Measurements from ENCODE around the gene CRYAA.

The CRYAA gene

DNA sequence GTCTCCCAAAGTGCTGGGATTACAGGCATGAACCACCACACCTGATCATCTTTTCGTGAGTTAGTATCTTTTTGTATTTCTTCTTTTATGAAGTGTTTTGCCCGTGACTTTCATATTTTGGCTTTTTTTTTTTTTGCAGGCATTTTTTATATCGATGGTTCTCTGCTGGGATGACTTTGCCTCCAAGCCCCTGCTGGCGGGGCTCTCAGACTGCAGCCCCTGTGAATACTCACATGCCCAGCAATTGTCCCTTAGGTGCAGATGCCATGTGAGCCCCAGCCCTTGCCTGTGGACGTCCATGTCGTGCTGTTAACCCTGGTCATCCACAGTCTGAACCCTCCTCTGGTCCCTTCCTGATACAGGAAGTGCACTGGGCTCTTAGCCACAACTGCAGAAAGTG is 21.7 kb downstream of the CRYAA start:
- no peak overlapping the region for H3K4me3 ChIP-seq (replicated peaks; ENCODE audit: insufficient read depth, low read length)
- H3K27ac ChIP-seq (replicated peaks), result no peak overlapping the region
- TF ChIP-seq POLR2AphosphoS5 (IDR thresholded peaks at IDR 0.05; ENCODE audit: low read depth), result no peak
- TF ChIP-seq GABPA (IDR thresholded peaks at IDR 0.05; ENCODE audit: low read depth), result no peak
- TF ChIP-seq, protein P1, sequence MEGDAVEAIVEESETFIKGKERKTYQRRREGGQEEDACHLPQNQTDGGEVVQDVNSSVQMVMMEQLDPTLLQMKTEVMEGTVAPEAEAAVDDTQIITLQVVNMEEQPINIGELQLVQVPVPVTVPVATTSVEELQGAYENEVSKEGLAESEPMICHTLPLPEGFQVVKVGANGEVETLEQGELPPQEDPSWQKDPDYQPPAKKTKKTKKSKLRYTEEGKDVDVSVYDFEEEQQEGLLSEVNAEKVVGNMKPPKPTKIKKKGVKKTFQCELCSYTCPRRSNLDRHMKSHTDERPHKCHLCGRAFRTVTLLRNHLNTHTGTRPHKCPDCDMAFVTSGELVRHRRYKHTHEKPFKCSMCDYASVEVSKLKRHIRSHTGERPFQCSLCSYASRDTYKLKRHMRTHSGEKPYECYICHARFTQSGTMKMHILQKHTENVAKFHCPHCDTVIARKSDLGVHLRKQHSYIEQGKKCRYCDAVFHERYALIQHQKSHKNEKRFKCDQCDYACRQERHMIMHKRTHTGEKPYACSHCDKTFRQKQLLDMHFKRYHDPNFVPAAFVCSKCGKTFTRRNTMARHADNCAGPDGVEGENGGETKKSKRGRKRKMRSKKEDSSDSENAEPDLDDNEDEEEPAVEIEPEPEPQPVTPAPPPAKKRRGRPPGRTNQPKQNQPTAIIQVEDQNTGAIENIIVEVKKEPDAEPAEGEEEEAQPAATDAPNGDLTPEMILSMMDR (IDR thresholded peaks at IDR 0.05; ENCODE audit: insufficient read depth, low read length), result no peak
- TF ChIP-seq, protein P2, sequence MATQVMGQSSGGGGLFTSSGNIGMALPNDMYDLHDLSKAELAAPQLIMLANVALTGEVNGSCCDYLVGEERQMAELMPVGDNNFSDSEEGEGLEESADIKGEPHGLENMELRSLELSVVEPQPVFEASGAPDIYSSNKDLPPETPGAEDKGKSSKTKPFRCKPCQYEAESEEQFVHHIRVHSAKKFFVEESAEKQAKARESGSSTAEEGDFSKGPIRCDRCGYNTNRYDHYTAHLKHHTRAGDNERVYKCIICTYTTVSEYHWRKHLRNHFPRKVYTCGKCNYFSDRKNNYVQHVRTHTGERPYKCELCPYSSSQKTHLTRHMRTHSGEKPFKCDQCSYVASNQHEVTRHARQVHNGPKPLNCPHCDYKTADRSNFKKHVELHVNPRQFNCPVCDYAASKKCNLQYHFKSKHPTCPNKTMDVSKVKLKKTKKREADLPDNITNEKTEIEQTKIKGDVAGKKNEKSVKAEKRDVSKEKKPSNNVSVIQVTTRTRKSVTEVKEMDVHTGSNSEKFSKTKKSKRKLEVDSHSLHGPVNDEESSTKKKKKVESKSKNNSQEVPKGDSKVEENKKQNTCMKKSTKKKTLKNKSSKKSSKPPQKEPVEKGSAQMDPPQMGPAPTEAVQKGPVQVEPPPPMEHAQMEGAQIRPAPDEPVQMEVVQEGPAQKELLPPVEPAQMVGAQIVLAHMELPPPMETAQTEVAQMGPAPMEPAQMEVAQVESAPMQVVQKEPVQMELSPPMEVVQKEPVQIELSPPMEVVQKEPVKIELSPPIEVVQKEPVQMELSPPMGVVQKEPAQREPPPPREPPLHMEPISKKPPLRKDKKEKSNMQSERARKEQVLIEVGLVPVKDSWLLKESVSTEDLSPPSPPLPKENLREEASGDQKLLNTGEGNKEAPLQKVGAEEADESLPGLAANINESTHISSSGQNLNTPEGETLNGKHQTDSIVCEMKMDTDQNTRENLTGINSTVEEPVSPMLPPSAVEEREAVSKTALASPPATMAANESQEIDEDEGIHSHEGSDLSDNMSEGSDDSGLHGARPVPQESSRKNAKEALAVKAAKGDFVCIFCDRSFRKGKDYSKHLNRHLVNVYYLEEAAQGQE (IDR thresholded peaks at IDR 0.05; ENCODE audit: insufficient replicate concordance, low read depth), result no peak
- no peak for TF ChIP-seq SPI1 (IDR thresholded peaks at IDR 0.05; ENCODE audit: borderline replicate concordance, low read depth)
- H3K27me3 ChIP-seq (ENCODE audit: insufficient read depth, poor library complexity, severe bottlenecking), result no peaks in the 10 kb centered on the region
- DNase-seq (ENCODE audit: low read depth in 1 of 2, low spot score in 1 of 2), result no peak

DNA sequence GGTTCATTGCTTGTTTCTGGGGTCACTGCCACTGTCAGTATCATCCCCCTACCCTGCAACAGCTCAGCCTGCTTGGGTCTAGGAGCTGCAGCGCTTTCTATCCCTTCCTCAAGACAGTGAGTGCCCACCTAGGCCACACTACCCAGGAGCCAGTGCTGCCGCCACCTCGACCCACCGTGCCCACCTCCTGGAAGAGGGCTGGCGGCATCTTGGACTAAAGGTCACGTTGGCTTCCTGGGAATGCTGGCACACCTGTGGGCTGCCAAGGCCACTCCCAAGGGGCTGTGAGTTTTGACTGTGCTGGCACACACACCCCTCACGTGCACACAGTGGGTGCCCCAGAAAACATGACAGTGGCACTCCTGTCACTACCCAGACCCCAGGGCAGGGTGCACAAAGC is 22.1 kb downstream of the CRYAA start:
- TF ChIP-seq SPI1 (IDR thresholded peaks at IDR 0.05; ENCODE audit: borderline replicate concordance, low read depth) (no peak), POLR2AphosphoS5 (IDR thresholded peaks at IDR 0.05; ENCODE audit: low read depth) (no peak), GABPA (IDR thresholded peaks at IDR 0.05; ENCODE audit: low read depth) (no peak)
- TF ChIP-seq, protein P2 (IDR thresholded peaks at IDR 0.05; ENCODE audit: insufficient replicate concordance, low read depth), result no peak
- TF ChIP-seq, protein P1 (IDR thresholded peaks at IDR 0.05; ENCODE audit: insufficient read depth, low read length), result no peak
- Histone ChIP-seq H3K27ac (replicated peaks) (no peak overlapping the region), H3K4me3 (replicated peaks; ENCODE audit: insufficient read depth, low read length) (no peak overlapping the region), H3K27me3 (ENCODE audit: insufficient read depth, poor library complexity, severe bottlenecking) (no peaks in the 10 kb centered on the region)
- DNase-seq (ENCODE audit: low read depth in 1 of 2, low spot score in 1 of 2), result no peak

DNA sequence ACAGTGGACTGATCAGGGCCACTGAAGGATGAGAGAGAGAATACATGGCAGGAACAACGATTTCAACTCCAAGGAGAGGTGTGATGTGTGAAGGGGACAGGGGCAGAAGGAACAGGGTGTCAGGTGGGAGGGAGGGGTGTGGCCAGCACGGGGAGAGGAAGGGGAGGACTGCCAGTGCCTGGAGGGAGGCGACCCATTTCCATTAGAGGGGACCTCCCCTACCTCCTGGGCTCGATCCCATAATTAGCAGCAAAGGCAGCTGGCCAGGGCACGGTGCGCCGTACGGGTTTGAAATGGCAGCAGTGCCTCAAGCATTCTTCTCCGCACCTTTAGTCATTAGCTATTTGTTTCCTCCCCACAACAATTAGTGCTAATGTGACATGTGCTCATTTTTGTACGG is 22.7 kb downstream of the CRYAA start:
- no peak overlapping the region for H3K27ac ChIP-seq (replicated peaks)
- TF ChIP-seq SPI1 (IDR thresholded peaks at IDR 0.05; ENCODE audit: borderline replicate concordance, low read depth) (no peak), POLR2AphosphoS5 (IDR thresholded peaks at IDR 0.05; ENCODE audit: low read depth) (no peak), GABPA (IDR thresholded peaks at IDR 0.05; ENCODE audit: low read depth) (no peak)
- TF ChIP-seq, protein P2 (IDR thresholded peaks at IDR 0.05; ENCODE audit: insufficient replicate concordance, low read depth), result no peak
- TF ChIP-seq, protein P1 (IDR thresholded peaks at IDR 0.05; ENCODE audit: insufficient read depth, low read length), result no peak
- DNase-seq (ENCODE audit: low read depth in 1 of 2, low spot score in 1 of 2), result no peak
- H3K4me3 ChIP-seq (replicated peaks; ENCODE audit: insufficient read depth, low read length), result no peak overlapping the region
- no peaks in the 10 kb centered on the region for H3K27me3 ChIP-seq (ENCODE audit: insufficient read depth, poor library complexity, severe bottlenecking)

All from HL-60 (cell line).